ENCODE data around the gene ZNF552.

ZNF552 gene

GRCh38 chr19:57771417-57771816, 43.3 kb downstream of the ZNF552 start:
- DNase-seq: no peak

- peak; percentile 96 for DNase-seq
These were observed 45.2 kb downstream of the ZNF552 start, which contains the start of gene ZNF586 for GRCh38 chr19:57769345-57770131. TSS of gene ZNF586 (plus strand) at chr19:57769676. CDS start at chr19:57769843, 167 bp downstream.

DNA sequence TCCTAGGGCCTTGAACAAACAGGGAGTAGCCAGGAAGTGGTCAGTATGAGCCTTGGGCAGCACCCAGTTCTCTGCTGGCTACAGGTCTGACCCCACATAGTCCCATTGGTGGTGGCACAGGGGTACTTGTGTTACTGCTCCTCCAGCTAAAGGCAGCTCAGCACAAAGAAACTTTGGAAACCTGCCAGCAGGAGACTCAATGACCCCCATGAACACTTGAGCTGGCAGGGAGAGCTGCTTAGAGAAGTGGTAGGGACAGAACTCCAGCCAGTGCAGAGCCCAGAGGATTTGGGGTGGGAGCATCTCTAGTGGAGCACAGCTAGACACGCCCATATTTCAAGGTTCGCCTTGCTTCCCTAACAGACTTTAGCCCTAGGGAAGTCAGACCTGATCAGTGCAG, 55.6 kb downstream of the ZNF552 start:
- DNase-seq: no peak

DNA sequence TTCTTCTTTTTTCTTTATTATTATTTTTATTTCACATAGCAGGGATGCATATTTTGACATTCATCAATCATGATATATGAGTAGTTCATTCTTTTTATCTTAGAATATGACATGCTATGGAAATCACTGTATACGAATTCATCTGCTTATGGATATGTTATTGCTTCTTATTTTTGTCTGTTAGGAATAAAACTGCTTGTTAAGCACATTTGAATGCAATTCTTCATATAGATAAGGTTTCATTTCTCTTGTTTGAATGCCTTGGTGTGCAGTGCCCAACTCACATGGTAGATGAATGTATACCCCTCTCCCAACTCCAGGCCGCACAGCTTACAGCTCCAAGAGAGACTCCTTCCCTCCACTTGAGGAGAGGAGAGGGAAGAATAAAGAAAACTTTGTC, 56.8 kb downstream of the ZNF552 start:
- DNase-seq: no peak

Data from eye (tissue), 1 donor.